CD4-positive, alpha-beta T cell treated with Interleukin-15 for 4 hours (primary cell): ENCODE data around the gene U2AF2.
"Not testable (repeated sequence)": the region's sequence is repeated elsewhere in the genome, so short reads cannot be mapped to it uniquely, and the experiment has no call there.

Experiments
- DNase-seq: peaks from one replicate; pipeline ENCODE4 v3.0.0-alpha.2; 2020; ENCODE audit warnings: low spot score

Gene U2AF2

DNA sequence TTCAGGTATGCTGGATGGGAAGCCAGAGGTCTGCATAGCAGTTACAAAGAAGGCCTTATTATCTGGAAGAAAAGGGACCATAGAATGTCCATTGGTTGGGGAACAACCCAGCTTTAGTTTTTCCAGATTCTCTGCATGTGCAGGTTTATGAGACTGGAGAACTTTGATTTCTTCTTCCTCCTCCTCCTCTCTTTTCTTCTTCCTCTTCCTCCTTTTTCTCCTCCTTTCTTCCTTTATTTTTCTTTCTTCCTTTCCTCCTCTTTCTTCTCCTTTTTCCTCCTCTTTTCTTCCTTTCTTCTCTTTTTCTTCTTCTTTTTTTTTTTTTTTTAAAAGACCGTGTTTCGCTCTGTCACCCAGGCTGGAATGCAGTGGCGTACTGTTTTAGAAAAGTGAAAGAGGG, 51.1 kb downstream of the U2AF2 start:
- no peak for DNase-seq

DNA sequence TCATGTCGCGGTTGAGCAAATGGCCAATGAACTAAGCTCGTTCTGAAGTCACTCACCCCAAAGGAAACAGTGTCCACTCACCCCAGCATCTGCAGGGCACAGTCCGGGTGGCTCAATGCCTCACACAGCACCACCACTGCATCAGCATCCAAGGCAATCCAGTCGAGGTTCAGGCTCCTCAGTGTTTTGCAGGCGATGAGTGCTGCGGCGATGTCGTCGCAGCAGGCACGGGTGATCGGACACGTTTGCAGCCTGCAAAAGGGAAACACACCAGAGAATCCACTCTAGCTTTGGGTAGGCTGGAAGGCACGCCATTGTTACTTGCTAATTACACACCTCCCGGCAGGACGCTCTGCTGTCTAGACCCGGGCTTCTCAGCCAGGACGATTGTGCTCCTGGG, 56.9 kb downstream of the U2AF2 start:
- DNase-seq = no peak

DNA sequence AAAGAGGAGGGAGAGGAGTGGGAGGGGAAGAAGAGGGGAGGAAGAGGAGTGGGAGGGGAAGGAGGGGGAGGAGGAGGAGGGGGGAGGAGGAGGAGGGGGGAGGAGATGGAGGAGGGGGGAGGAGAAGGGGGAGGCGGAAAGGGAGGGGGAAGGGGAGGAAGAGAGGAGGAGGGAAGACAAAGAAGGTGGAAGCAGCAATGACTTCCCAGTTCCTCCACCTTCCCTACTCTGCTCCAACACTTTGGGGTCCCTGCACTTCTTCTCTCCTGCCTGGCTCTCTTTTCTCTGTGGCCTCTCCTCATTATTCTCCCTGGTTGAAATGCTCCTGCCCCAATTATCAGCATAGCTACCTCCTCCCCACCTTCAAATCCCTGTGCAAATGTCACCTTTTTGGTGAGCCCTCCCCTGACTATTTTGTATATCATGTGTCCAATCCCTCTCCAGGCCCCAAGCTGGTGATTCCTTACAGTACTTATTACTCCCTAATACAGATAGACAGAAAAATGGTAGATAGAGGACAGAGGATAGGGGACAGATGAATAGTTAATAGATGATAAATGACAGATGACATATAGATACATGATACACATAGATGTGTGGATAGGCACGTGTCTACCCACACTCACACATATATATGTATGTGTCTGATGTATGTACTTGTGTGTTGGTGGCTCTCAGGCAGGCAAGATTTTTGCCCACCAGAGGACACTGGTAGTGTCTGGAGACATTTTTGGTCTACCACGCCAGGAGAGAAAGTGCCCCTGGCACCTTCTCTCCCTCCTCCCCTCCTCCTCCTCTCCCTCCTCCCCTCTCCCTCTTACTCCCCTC, 58.2 kb downstream of the U2AF2 start:
- DNase-seq = no peak

DNA sequence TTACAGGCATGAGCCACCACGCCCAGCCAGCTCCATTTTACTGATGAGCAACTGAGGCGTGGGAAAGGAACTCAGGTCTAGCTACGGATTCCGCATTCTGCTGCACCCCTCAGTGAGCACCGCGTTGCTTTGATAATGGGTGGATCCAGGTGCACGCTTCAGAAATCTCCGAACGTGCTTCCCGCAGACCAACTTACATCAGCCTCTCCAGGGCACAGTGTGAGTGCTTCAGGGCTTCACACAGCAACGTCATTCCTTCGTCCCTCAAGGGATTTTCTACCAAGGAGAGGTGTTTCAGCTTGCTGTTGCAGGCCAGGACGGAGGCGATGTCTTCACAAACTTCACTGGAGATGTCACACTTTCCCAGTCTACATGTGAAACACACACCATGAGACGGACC, 61.7 kb downstream of the U2AF2 start:
- DNase-seq = no peak

DNA sequence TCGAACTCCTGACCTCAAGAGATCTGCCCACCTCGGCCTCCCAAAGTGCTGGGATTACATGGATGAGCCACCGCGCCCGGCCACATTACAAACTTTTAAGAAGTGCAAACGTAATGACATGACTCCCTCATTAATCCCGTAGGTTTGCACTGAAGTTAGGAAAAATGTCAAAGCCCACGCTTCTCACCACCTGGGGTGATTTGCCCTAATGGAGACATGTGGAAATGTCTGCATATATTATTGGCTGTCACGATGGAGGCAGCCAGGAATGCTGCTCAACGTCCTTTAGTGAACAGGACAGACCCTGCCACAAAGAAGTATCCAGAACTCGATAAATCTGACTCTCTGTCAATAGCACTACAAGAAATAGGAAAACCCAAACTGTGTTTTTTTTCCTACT, 62.4 kb downstream of the U2AF2 start:
- no peak for DNase-seq

DNA sequence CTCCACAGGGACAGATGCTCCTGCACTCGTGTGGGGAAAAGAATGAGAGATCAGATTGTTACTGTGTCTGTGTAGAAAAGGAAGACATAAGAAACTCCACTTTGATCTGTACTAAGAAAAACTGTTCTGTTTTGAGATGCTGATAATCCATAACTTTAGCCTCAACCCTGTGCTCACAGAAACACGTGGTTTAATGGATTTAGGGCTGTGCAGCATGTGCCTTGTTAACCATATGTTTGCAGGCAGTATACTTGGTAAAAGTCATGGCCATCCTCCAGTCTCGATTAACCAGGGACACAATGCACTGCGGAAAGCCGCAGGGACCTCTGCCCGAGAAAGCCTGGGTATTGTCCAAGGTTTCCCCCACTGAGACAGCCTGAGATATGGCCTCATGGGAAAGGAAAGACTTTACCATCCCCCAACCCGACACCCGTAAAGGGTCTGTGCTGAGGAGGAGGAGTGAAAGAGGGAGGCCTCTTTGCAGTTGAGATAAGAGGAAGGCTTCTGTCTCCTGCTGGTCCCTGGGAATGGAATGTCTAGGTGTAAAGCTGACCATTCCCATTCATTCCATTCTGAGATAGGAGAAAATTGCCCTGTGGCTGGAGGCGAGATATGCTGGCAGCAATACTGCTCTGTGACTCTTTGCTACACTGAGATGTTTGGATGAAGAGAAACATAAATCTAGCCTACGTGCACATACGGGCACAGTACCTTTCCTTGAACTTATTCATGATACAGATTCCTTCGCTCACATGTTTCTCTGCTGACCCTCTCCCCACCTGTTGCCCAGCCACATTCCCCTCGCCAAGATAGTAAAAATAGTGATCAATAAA, 63.3 kb downstream of the U2AF2 start:
- DNase-seq = not testable (repeated sequence)

DNA sequence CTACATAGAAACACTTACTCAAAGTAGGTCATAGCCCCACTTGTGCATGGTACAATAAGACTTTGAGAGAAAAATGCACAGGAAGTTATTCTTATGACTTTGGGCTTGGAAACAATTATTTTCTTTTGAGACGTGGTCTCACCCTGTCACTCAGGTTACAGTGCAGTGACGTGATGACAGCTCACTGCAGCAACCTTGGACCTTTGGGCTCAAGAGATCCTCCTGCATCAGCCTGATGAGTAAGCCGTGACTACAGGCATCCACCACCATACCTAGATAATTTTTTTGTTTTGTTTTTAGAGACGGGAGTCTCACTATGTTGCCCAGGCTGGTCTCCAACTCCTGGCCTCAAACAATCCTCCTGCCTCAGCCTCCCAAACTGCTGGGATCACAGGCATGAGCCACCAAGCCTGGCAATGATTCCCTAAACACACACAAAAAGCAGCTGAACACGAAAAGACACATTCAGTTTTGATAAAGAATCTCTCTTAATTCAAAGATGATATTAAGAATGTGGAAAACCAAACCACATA, 65.4 kb downstream of the U2AF2 start:
- DNase-seq = no peak

DNA sequence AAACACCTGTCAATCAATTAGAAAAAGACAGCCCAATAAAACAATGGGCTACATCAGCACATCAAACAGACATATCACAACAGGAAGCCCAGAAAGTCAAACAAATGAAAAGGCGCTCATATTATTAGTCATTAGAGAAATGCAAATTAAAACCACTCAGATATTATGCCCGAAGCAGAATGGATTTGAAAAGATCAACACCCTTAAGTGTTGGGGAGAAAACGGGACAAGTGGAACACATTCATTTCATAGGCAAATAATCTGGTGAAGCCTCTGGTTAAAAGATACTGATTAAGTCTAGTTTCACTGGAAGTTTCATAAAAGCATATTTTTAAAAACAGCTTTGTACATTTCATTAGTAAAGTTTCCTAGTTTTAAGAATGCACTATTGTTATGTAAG, 66.0 kb downstream of the U2AF2 start:
- no peak for DNase-seq

DNA sequence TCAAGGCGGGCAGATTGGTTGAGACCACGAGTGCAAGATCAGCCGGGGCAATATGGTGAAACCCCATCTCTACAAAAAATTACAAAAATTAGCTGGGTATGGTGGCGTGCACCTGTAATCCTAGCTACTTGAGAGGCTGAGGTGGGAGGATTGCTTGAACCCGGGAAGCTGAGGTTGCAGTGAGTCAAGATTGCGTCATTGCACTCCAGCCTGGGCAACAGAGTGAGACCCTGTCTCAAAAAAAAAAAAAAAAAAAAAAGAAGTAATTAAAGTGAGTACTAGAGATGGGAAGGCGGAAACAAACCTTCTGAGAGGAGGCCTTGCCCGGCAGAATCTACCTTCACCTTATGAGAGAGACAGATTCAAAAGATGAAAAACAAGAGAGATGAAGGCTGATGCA, 68.7 kb downstream of the U2AF2 start:
- DNase-seq = no peak
